Ovary (tissue), 3 donors: ENCODE data around the gene SLC38A10.

Experiments used
- CTCF ChIP-seq, 3 donors: fragments of 450-650 bp in 2 of 3; fragments of 200-600 bp in 1 of 3; IDR thresholded peaks; one replicate each; pipeline versions ENCODE4 v1.5.1 to v1.8.0; 2016 to 2022; ENCODE audit warnings: antibody characterized with exemption in 3 of 3, mild to moderate bottlenecking in 1 of 3
- EP300 ChIP-seq: sonication (generic); formaldehyde crosslinking; IDR thresholded peaks from one replicate; pipeline ENCODE4 v1.6.1; 2017; ENCODE audit warnings: antibody characterized with exemption
- POLR2A ChIP-seq: fragments of 450-650 bp; IDR thresholded peaks from one replicate; pipeline ENCODE4 v1.6.1; 2017; ENCODE audit warnings: antibody characterized with exemption, mild to moderate bottlenecking, moderate library complexity
- donor health status: DM: no; HTN: no; CAD: no.

- TF ChIP-seq CTCF (IDR thresholded peaks at IDR 0.05): no peak
- no peak for TF ChIP-seq EP300
- TF ChIP-seq POLR2A: no peak
These were observed 8.5 kb downstream of the SLC38A10 start for GRCh38 chr17:81286491-81287145.
